HepG2 (cell line): ENCODE results near the gene STIP1. TPM values are rescaled to one million over a fixed set of nuclear protein-coding genes. Genes with fewer than 3 reads are reported as not detected.

ENCODE experiments used
- BHLHE40 ChIP-seq: IDR thresholded peaks from 2 replicates; pipeline ENCODE4 v1.6.1; 2011; ENCODE audit warnings: low read length, improper control_type of control experiment
- DNMT3B ChIP-seq: conservative IDR thresholded peaks from 2 replicates; pipeline ENCODE4 v1.6.1; 2016; ENCODE audit warnings: missing biosample characterization, control low read depth
- HNRNPUL1 ChIP-seq: fragments of 200-400 bp; formaldehyde crosslinking; IDR thresholded peaks from 2 replicates; pipeline ENCODE4 v1.6.1; 2017; ENCODE audit warnings: low read depth, mild to moderate bottlenecking, low read length, moderate library complexity
- MAX ChIP-seq: IDR thresholded peaks from 2 replicates; pipeline ENCODE4 v1.6.1; 2012; ENCODE audit warnings: inconsistent platforms
- PAF1 ChIP-seq: IDR thresholded peaks from 2 replicates; pipeline ENCODE4 v1.6.1; 2016; ENCODE audit warnings: missing genetic modification reagents, missing compliant biosample characterization
- PLRG1 ChIP-seq: fragments of 450-650 bp; conservative IDR thresholded peaks from 2 replicates; pipeline ENCODE4 v1.6.1; 2016
- RAD21 ChIP-seq: fragments of 450-650 bp; formaldehyde crosslinking; IDR thresholded peaks from 2 replicates; pipeline ENCODE4 v1.5.0; 2020; ENCODE audit warnings: mild to moderate bottlenecking
- SIN3A ChIP-seq: IDR thresholded peaks from 2 replicates; pipeline ENCODE4 v1.6.1; 2011; ENCODE audit warnings: low read depth, mild to moderate bottlenecking, control low read depth, low read length, borderline replicate concordance
- TARDBP ChIP-seq: sonication (generic); formaldehyde crosslinking; IDR thresholded peaks from 2 replicates; pipeline ENCODE4 v1.8.0; 2022; ENCODE audit warnings: mild to moderate bottlenecking, missing genetic modification reagents
- ZFP91 ChIP-seq: sonication (generic); formaldehyde crosslinking; IDR thresholded peaks from 2 replicates; pipeline ENCODE4 v1.9.0; 2022; ENCODE audit warnings: missing genetic modification reagents, mild to moderate bottlenecking, borderline replicate concordance
- ZNF124 ChIP-seq: sonication (generic); formaldehyde crosslinking; IDR thresholded peaks from 2 replicates; pipeline ENCODE4 v1.4.0; 2020; ENCODE audit warnings: missing genetic modification reagents
- ZNF484 ChIP-seq: sonication (generic); formaldehyde crosslinking; IDR thresholded peaks from 2 replicates; pipeline ENCODE4 v1.5.1; 2020; ENCODE audit warnings: mild to moderate bottlenecking, low read depth, missing genetic modification reagents, borderline replicate concordance
- ZNF513 ChIP-seq: sonication (generic); formaldehyde crosslinking; conservative IDR thresholded peaks from 2 replicates; pipeline ENCODE4 v1.5.0; 2020; ENCODE audit warnings: missing genetic modification reagents
- ZNF570 ChIP-seq: sonication (generic); formaldehyde crosslinking; IDR thresholded peaks from 2 replicates; pipeline ENCODE4 v1.4.0; 2020; ENCODE audit warnings: mild to moderate bottlenecking, missing genetic modification reagents, borderline replicate concordance
- ZNF652 ChIP-seq: IDR thresholded peaks from 2 replicates; pipeline ENCODE4 v1.6.1; 2016; ENCODE audit warnings: low read depth, borderline replicate concordance
- ZNF775 ChIP-seq: sonication (generic); formaldehyde crosslinking; IDR thresholded peaks from 2 replicates; pipeline ENCODE4 v1.4.0; 2020; ENCODE audit warnings: missing genetic modification reagents, mild to moderate bottlenecking, moderate library complexity, borderline replicate concordance
- ZNF780A ChIP-seq: sonication (generic); formaldehyde crosslinking; IDR thresholded peaks from 2 replicates; pipeline ENCODE4 v1.8.0; 2022; ENCODE audit warnings: mild to moderate bottlenecking, missing genetic modification reagents, moderate library complexity
- polyA plus RNA-seq, 8 experiments: library from polyadenylated mRNA; depleted of rRNA in 3 of 8; stranded (reverse) in 7 of 8; unstranded in 1 of 8; fragments of >200 nt; fragmentation: Illumina TruSeq in 4 of 8; extraction: Trizol in 4 of 8; gene quantifications; 2 replicates each; pipeline versions ENCODE4 v1.2.1 to v1.2.3, GENCODE V29; 2011 to 2016; ENCODE audit warnings: low read depth in 4 of 8, missing spikeins in 1 of 8, mixed read lengths in 1 of 8; ENCODE audit not compliant: insufficient read depth in 1 of 8
- total RNA-seq, 5 experiments: library from RNA; depleted of rRNA; stranded (reverse); fragments of >200 nt; fragmentation: Illumina TruSeq; extraction: Trizol; gene quantifications; 2 replicates each; pipeline ENCODE4 v1.2.3, GENCODE V29; 2016; ENCODE audit warnings: low read depth in 1 of 5
- TF ChIP-seq, protein P1 (sequence below): sonication (generic); formaldehyde crosslinking; IDR thresholded peaks from one replicate; pipeline ENCODE4 v1.5.1; 2020; ENCODE audit warnings: mild to moderate bottlenecking, missing genetic modification reagents; ENCODE audit errors: not compliant biosample characterization

The STIP1 gene
- total and polyA plus RNA-seq, 2 of the 13 experiments (the other 11 are each of a cell fraction or from before 2014, with no cell fraction given) = 81.1 to 217 TPM

GRCh38 chr11:64185693-64186491 lies at the start of gene STIP1 (continued):
- TF ChIP-seq ZNF513 (CRISPR knock-in tag) (no peak), ZNF652 (CRISPR knock-in tag) (0 out of 2 replicates have a peak, but pooled peaks have one; percentile 11), HNRNPUL1 (no peak), ZNF780A (CRISPR knock-in tag) (no peak), ZNF570 (CRISPR knock-in tag) (no peak), TARDBP (CRISPR knock-in tag) (peak; percentile 5; the same call in 1 of the 2 replicates), ZNF484 (no peak), PLRG1 (no peak), ZNF775 (CRISPR knock-in tag) (peak; percentile 40; the same call in 1 of the 2 replicates), PAF1 (no peak), ZFP91 (CRISPR knock-in tag) (peak; percentile 57; the same call in 1 of the 2 replicates), ZNF124 (no peak), RAD21 (CRISPR knock-in tag) (no peak; the same call in 1 of the 2 replicates), BHLHE40 (peak; percentile 73; the same call in 1 of the 2 replicates), DNMT3B (CRISPR knock-in tag) (no peak), SIN3A (peak; percentile 64; the same call in 1 of the 2 replicates), MAX (peak; percentile 88)
- TF ChIP-seq, protein P1, sequence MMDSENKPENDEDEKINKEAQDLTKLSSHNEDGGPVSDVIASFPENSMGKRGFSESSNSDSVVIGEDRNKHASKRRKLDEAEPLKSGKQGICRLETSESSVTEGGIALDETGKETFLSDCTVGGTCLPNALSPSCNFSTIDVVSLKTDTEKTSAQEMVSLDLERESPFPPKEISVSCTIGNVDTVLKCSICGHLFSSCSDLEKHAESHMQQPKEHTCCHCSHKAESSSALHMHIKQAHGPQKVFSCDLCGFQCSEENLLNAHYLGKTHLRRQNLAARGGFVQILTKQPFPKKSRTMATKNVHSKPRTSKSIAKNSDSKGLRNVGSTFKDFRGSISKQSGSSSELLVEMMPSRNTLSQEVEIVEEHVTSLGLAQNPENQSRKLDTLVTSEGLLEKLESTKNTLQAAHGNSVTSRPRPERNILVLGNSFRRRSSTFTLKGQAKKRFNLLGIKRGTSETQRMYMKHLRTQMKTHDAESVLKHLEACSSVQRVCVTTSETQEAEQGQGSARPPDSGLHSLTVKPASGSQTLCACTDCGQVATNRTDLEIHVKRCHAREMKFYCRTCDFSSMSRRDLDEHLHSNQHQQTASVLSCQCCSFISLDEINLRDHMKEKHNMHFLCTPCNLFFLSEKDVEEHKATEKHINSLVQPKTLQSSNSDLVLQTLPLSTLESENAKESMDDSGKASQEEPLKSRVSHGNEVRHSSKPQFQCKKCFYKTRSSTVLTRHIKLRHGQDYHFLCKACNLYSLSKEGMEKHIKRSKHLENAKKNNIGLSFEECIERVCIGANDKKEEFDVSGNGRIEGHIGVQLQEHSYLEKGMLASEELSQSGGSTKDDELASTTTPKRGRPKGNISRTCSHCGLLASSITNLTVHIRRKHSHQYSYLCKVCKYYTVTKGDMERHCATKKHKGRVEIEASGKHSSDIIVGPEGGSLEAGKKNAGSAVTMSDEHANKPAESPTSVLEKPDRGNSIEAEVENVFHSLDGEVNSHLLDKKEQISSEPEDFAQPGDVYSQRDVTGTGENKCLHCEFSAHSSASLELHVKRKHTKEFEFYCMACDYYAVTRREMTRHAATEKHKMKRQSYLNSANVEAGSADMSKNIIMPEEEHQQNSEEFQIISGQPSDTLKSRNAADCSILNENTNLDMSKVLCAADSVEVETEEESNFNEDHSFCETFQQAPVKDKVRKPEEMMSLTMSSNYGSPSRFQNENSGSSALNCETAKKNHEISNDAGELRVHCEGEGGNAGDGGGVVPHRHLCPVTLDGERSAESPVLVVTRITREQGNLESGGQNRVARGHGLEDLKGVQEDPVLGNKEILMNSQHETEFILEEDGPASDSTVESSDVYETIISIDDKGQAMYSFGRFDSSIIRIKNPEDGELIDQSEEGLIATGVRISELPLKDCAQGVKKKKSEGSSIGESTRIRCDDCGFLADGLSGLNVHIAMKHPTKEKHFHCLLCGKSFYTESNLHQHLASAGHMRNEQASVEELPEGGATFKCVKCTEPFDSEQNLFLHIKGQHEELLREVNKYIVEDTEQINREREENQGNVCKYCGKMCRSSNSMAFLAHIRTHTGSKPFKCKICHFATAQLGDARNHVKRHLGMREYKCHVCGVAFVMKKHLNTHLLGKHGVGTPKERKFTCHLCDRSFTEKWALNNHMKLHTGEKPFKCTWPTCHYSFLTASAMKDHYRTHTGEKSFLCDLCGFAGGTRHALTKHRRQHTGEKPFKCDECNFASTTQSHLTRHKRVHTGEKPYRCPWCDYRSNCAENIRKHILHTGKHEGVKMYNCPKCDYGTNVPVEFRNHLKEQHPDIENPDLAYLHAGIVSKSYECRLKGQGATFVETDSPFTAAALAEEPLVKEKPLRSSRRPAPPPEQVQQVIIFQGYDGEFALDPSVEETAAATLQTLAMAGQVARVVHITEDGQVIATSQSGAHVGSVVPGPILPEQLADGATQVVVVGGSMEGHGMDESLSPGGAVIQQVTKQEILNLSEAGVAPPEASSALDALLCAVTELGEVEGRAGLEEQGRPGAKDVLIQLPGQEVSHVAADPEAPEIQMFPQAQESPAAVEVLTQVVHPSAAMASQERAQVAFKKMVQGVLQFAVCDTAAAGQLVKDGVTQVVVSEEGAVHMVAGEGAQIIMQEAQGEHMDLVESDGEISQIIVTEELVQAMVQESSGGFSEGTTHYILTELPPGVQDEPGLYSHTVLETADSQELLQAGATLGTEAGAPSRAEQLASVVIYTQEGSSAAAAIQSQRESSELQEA = no peak
